T-helper 1 cell treated with Interleukin-12 subunit alpha and Interleukin-12 subunit beta and Interleukin-4 antibody, amounts not matched to agents 30 μg/mL and 1 μg/mL, for 36 hours (primary cell): Measurements from ENCODE around the gene RPS2.

Experiments
- H3K27ac Mint-ChIP-seq: one replicate; pipeline ENCODE4 v1.8.0; 2021; ENCODE audit warnings: mild to moderate bottlenecking, mixed read lengths
- H3K27me3 Mint-ChIP-seq: one replicate; pipeline ENCODE4 v1.8.0; 2021; ENCODE audit warnings: low read depth, mixed read lengths
- H3K36me3 Mint-ChIP-seq: one replicate; pipeline ENCODE4 v1.8.0; 2021; ENCODE audit warnings: low read depth, mixed read lengths
- H3K4me1 Mint-ChIP-seq: one replicate; pipeline ENCODE4 v1.8.0; 2021; ENCODE audit warnings: low read depth, mixed read lengths
- H3K4me3 Mint-ChIP-seq: one replicate; pipeline ENCODE4 v1.8.0; 2021; ENCODE audit warnings: mild to moderate bottlenecking, moderate library complexity, mixed read lengths
- H3K9me3 Mint-ChIP-seq: one replicate; pipeline ENCODE4 v1.8.0; 2021; ENCODE audit warnings: mixed read lengths

The RPS2 gene

DNA sequence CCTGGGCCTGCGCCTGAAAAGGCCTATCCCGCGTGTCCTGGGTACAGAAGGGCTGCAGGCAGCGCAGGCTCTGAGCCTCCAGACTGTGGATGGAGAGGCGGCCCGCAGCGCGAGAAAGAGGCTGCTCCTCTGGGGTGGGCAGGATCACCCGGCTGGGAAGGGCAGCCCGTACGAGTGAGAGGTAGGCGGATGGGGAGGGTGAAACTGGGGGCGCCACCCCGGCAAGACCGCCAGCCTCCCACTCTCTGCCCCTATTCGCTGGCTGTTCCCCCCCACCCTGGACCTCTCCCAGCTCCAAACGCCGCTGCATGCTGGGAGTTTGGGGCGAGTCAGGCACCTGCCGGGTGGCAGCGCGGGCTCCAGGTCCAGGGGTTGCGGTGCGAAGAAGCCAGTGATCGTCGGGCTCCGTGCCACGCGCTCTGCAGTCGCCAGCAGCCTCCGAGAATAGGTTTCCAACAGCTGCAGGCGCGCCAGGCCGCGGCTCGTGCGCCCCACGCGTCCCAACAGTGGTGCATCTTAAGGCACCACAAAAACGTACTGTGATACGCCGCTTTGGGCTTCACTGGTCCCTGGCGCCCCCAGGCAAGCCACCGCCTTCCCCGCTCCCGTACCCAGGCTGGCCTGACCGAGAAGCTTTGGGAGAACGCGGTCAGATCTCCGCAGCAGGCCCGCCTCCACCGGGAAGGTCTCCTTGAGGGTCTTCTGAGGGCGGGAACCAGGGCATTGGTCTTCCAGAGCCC lies 15.6 kb upstream of the RPS2 start:
- Mint-ChIP-seq H3K36me3 (peaks cover 2% of the 10 kb centered on the region), H3K27me3 (peaks cover 31% of the 10 kb centered on the region), H3K27ac (peak overlapping the region; percentile 20), H3K4me1 (peaks cover 10% of the 10 kb centered on the region), H3K9me3 (no peaks in the 10 kb centered on the region), H3K4me3 (no peak overlapping the region)

- H3K4me3 Mint-ChIP-seq: no peak overlapping the region
- H3K27ac Mint-ChIP-seq: no peak overlapping the region
- no peaks in the 10 kb centered on the region for H3K9me3 Mint-ChIP-seq
- peaks cover 5% of the 10 kb centered on the region for H3K36me3 Mint-ChIP-seq
- H3K4me1 Mint-ChIP-seq: peaks cover 6% of the 10 kb centered on the region
- H3K27me3 Mint-ChIP-seq: peaks cover 31% of the 10 kb centered on the region
Observed at GRCh38 chr16:1979271-1980029, 14.8 kb upstream of the RPS2 start.

DNA sequence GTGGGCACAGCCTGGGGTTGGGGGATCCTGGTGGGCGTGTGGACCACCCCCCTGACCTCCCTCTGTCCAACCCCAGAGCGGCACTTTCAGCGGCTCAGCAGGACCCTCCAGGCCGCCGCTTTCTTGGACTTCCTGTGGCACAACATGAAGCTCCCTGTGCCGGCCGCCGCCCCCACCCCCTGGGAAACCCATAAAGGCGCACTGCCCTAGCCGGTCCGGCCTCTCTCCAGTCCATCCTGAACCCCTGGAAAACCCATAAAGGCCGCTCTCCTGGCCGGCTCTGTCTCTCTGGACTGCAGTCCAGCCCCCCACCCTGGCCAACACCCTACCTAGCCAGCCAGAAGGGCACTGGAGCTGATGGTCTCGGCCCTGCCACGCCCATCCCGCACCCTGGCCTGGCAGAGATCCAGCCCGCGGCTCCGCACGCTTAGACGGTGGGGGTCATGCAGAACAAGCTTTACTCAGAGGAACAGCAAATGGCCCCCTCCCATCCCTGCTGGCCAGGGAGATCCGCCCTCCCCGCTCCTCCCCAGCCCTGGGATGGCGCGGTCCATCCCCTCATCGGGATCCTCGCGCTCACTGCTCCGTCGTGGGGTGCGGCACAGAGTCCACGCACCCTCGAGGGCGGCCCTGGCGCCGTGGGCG lies 14.0 kb upstream of the RPS2 start:
- Mint-ChIP-seq H3K27ac (no peak overlapping the region), H3K27me3 (peaks cover 31% of the 10 kb centered on the region), H3K4me1 (peaks cover 5% of the 10 kb centered on the region)

GRCh38 chr16:1977875-1978268 lies 13.2 kb upstream of the RPS2 start:
- no peak overlapping the region for H3K4me3 Mint-ChIP-seq
- H3K27ac Mint-ChIP-seq: no peak overlapping the region
- no peaks in the 10 kb centered on the region for H3K9me3 Mint-ChIP-seq
- peaks cover 3% of the 10 kb centered on the region for H3K4me1 Mint-ChIP-seq
- H3K36me3 Mint-ChIP-seq: peaks cover 7% of the 10 kb centered on the region
- H3K27me3 Mint-ChIP-seq: peaks cover 27% of the 10 kb centered on the region

More for the DNA sequence above, 14.0 kb upstream of the RPS2 start:
- H3K9me3 Mint-ChIP-seq: no peaks in the 10 kb centered on the region
- no peak overlapping the region for H3K4me3 Mint-ChIP-seq
- peaks cover 5% of the 10 kb centered on the region for H3K36me3 Mint-ChIP-seq

DNA sequence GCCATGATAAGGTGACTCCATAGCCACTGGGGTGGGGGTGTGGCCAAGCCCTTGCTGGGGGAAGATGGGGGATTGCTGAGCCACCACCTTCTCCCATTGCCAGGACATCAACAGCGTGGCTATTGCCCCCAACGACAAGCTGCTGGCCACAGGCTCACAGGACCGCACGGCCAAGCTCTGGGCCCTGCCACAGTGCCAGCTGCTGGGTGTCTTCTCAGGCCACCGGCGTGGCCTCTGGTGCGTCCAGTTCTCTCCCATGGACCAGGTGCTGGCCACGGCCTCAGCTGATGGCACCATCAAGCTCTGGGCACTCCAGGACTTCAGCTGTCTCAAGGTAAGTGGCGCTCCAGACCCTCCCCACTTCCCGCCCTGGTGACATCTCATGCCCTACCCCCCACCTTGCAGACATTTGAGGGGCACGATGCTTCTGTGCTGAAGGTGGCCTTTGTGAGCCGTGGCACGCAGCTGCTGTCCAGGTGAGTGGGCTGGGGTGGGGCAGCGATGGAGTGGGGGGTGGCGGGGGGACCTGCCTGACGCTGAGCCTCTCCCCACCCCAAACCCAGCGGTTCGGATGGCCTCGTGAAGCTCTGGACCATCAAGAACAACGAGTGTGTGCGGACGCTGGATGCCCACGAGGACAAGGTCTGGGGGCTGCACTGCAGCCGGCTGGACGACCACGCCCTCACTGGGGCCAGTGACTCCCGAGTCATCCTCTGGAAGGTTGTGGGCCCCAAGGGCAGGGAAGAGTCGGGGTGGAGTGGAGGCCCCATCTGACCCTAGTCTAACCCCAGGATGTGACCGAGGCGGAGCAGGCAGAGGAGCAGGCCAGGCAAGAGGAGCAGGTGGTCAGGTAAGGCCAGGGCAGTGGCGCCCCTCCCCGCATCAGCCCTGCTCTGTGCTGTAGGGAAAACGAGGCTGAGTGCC lies 12.6 kb upstream of the RPS2 start:
- H3K36me3 Mint-ChIP-seq: peaks cover 7% of the 10 kb centered on the region
- H3K4me1 Mint-ChIP-seq: peaks cover 7% of the 10 kb centered on the region
- H3K27ac Mint-ChIP-seq: no peak overlapping the region
- H3K27me3 Mint-ChIP-seq: peaks cover 20% of the 10 kb centered on the region
- H3K9me3 Mint-ChIP-seq: no peaks in the 10 kb centered on the region
- H3K4me3 Mint-ChIP-seq: no peak overlapping the region

DNA sequence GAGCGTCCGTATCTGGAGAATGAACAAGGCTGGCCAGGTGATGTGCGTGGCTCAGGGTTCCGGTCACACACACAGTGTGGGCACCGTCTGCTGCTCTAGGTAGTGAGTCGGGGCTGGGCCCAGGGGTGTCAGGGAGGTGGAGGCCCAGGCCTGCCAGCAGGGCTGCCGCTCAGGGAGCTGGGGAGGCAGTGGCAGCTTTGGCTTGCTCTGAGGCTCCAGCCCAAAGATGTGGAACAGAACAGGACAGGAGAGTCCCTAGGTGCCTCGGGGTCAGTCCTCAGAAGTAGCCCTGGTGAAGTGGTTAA lies 11.5 kb upstream of the RPS2 start:
- no peak overlapping the region for H3K27ac Mint-ChIP-seq
- H3K36me3 Mint-ChIP-seq: peaks cover 9% of the 10 kb centered on the region
- H3K27me3 Mint-ChIP-seq: peaks cover 10% of the 10 kb centered on the region
- H3K4me3 Mint-ChIP-seq: no peak overlapping the region
- peaks cover 12% of the 10 kb centered on the region for H3K4me1 Mint-ChIP-seq
- H3K9me3 Mint-ChIP-seq: no peaks in the 10 kb centered on the region

DNA sequence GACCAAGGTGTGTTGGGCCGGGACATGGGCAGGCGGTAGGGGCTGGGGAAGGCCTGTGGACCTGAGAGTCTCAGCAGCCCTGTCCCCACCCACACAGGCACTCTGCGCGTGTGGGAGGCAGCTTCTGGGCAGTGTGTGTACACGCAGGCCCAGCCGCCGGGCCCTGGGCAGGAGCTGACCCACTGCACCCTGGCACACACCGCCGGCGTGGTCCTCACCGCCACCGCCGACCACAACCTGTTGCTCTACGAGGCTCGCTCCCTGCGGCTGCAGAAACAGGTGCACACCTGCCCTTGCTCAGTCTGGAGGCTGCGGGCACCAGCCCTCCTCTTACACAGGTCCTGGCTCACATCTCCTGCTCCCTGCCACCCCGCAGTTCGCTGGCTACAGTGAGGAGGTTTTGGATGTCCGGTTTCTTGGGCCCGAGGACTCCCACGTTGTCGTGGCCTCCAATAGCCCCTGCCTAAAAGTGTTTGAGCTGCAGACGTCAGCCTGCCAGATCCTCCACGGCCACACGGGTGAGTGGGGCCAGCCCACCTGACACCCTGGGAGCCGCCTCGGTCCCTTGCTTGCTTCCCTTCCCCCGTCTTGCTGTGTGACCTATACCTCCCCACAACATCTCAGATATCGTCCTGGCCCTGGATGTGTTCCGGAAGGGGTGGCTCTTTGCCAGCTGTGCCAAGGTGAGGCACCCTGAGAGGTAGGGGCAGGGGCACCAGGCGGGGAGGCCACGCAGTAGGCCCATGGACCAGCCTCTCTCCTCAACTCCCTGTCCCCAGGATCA lies 11.0 kb upstream of the RPS2 start:
- no peak overlapping the region for H3K4me3 Mint-ChIP-seq
- H3K27me3 Mint-ChIP-seq: peaks cover 4% of the 10 kb centered on the region
- peaks cover 9% of the 10 kb centered on the region for H3K36me3 Mint-ChIP-seq
- H3K27ac Mint-ChIP-seq: no peak overlapping the region
- peaks cover 16% of the 10 kb centered on the region for H3K4me1 Mint-ChIP-seq
- H3K9me3 Mint-ChIP-seq: no peaks in the 10 kb centered on the region

DNA sequence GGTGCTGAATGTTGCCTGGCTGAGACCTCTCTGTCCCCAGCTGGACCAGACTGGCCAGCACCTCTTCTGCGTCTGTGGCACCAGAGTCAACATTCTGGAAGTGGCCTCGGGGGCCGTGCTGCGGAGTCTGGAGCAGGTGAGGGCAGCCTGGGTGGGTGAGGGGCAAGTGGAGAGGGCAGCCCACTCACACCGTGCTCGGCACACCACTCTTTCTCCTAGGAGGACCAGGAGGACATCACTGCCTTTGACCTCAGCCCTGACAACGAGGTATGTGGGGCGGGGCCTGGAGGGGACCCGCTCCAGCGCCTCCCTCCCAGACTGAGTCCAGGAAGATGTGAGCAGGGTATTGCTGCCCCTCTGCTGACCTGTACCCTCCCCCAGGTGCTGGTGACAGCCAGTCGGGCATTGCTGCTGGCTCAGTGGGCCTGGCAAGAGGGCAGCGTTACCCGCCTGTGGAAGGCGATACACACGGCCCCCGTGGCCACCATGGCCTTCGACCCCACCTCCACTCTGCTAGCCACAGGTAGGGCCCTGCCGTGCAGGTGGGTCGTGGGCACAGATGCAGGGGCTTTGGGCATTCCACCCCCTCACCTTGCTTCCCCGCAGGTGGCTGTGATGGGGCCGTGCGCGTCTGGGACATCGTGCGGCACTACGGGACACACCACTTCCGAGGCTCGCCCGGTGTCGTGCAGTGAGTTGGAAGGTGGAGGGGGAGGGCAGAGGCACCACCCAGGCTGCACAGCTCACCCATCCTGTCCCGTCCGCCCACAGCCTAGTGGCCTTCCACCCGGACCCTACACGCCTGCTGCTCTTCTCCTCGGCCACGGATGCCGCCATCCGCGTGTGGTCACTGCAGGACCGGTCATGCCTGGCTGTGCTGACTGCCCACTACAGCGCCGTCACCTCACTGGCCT lies 9.8 kb upstream of the RPS2 start:
- Mint-ChIP-seq H3K4me3 (no peak overlapping the region), H3K27me3 (no peaks in the 10 kb centered on the region), H3K4me1 (peaks cover 16% of the 10 kb centered on the region), H3K9me3 (no peaks in the 10 kb centered on the region), H3K36me3 (peaks cover 9% of the 10 kb centered on the region), H3K27ac (no peak overlapping the region)

DNA sequence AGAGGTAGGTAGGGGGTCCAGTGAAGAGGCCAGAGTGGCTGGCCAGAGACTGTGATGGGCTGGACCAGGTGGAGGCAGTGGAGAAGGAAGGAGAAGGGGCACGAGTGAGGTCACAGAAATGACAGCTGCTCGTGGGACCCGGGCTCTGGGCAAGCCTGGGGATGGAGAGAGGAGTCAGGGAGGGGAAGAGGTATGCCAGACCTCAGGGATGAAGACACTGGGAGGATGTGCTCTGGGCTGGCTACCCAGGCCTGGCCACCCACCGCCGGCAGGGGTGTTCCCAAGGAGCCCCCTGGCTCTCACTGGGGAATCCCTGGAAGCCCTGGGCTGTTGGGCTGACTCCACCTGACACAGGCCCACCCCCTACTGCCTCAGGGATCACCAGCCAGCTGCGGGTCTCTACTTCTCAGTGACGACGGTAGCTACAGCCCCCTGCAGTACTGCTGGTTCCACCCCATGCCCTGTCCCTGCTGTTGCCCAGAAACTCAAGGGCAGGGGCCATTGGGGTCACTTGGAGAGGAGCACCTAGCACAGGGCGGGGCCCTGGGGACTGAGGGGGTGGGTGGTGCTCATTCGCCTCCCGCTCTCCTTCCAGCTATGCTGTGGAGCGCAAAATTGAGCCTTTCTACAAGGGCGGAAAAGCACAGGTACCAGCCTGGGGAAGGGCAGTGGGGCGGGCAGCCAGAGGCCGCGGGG lies 9.0 kb upstream of the RPS2 start:
- peaks cover 9% of the 10 kb centered on the region for H3K36me3 Mint-ChIP-seq
- H3K4me3 Mint-ChIP-seq: no peak overlapping the region
- H3K27me3 Mint-ChIP-seq: no peaks in the 10 kb centered on the region
- no peaks in the 10 kb centered on the region for H3K9me3 Mint-ChIP-seq
- H3K4me1 Mint-ChIP-seq: peaks cover 16% of the 10 kb centered on the region
- no peak overlapping the region for H3K27ac Mint-ChIP-seq

GRCh38 chr16:1972490-1972877 lies 7.9 kb upstream of the RPS2 start:
- H3K36me3 Mint-ChIP-seq: peaks cover 7% of the 10 kb centered on the region
- H3K27ac Mint-ChIP-seq: peak overlapping the region; percentile 32
- H3K4me3 Mint-ChIP-seq: peak overlapping the region; percentile 90
- H3K9me3 Mint-ChIP-seq: no peaks in the 10 kb centered on the region
- no peaks in the 10 kb centered on the region for H3K27me3 Mint-ChIP-seq
- H3K4me1 Mint-ChIP-seq: peaks cover 16% of the 10 kb centered on the region

GRCh38 chr16:1971796-1972489 lies 7.3 kb upstream of the RPS2 start, which contains the start of gene TBL3:
TSS of gene TBL3 (plus strand) at chr16:1972053. CDS start at chr16:1972165, 112 bp downstream.
- peaks cover 7% of the 10 kb centered on the region for H3K36me3 Mint-ChIP-seq
- H3K27ac Mint-ChIP-seq: peak within 1 kb of the TSS; percentile 99

More at GRCh38 chr16:1971796-1972489, 7.3 kb upstream of the RPS2 start, which contains the start of gene TBL3:
- Mint-ChIP-seq H3K27me3 (no peaks in the 10 kb centered on the region), H3K4me3 (peak within 1 kb of the TSS; percentile 90), H3K4me1 (peaks cover 16% of the 10 kb centered on the region), H3K9me3 (no peaks in the 10 kb centered on the region)
